Measurements from ENCODE around the gene FEM1A. TPM values are rescaled to one million over a fixed set of nuclear protein-coding genes. Genes with fewer than 3 reads are reported as not detected.

The FEM1A gene
- total and polyA plus RNA-seq, 2 of the 13 experiments (the other 11 are each of a cell fraction or from before 2014, with no cell fraction given), result 3.2 to 10.8 TPM

DNA sequence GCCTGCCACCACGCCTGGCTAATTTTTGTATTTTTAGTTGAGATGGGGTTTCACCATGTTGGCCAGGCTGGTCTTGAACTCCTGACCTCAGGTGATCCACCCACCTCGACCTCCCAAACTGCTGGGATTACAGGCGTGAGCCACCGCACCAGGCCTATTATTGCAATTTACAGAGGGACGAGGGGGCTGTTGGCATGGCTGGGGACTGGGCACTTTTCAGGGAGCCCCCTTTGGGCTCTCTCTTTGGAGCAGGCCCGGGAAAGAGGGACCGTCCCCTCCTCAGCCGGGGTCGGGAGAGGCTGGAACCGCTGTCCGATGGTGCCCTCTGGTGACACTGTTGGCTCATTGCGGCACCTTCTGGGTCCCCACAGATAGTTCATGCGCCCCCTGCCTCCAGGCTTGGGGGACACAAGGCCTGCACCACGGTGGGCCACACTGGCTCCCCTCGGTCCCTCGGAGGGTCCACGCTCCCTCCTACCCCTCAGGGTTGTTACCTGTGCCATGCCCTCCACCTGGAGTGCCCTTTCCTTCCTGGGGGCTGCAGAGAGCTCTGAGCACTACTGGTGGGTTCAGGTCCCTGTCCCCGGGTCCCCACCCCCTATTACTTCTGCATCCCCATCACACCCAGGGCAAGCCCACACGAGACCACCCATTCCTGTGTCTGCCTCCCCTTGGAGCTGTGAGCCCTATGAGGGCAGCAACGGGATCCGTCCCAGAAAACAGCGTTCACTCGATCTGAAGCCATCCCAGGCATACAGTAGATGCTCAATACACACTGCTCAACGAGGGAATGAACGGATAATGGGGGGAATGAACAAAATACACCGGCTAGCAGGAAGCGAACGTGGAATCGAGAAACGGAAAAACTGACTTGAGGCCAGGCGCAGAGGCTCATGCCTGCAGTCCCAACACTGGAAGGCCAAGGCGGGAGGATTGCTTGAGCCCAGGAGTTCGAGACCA lies 12.5 kb downstream of the FEM1A start (continued):
- TF ChIP-seq, protein P1, sequence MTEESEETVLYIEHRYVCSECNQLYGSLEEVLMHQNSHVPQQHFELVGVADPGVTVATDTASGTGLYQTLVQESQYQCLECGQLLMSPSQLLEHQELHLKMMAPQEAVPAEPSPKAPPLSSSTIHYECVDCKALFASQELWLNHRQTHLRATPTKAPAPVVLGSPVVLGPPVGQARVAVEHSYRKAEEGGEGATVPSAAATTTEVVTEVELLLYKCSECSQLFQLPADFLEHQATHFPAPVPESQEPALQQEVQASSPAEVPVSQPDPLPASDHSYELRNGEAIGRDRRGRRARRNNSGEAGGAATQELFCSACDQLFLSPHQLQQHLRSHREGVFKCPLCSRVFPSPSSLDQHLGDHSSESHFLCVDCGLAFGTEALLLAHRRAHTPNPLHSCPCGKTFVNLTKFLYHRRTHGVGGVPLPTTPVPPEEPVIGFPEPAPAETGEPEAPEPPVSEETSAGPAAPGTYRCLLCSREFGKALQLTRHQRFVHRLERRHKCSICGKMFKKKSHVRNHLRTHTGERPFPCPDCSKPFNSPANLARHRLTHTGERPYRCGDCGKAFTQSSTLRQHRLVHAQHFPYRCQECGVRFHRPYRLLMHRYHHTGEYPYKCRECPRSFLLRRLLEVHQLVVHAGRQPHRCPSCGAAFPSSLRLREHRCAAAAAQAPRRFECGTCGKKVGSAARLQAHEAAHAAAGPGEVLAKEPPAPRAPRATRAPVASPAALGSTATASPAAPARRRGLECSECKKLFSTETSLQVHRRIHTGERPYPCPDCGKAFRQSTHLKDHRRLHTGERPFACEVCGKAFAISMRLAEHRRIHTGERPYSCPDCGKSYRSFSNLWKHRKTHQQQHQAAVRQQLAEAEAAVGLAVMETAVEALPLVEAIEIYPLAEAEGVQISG (CRISPR knock-in tag; IDR thresholded peaks at IDR 0.05), result 0 out of 2 replicates have a peak, but pooled peaks have one; percentile 28
- TF ChIP-seq ZNF280D (CRISPR knock-in tag; IDR thresholded peaks at IDR 0.05) (0 out of 2 replicates have a peak, but pooled peaks have one; percentile 27), ZNF614 (CRISPR knock-in tag; IDR thresholded peaks at IDR 0.05; ENCODE audit: borderline replicate concordance) (peak; percentile 23; the same call in 1 of the 2 replicates), AHR (CRISPR knock-in tag; IDR thresholded peaks at IDR 0.05) (0 out of 2 replicates have a peak, but pooled peaks have one; percentile 48), KMT2B (CRISPR knock-in tag; IDR thresholded peaks at IDR 0.05) (0 out of 2 replicates have a peak, but pooled peaks have one; percentile 26), TRIM22 (IDR thresholded peaks at IDR 0.05) (no peak), ZBTB33 (CRISPR knock-in tag; IDR thresholded peaks at IDR 0.05) (0 out of 2 replicates have a peak, but pooled peaks have one; percentile 29), ADNP (CRISPR knock-in tag; IDR thresholded peaks at IDR 0.05) (0 out of 2 replicates have a peak, but pooled peaks have one; percentile 75)
- TF ChIP-seq, protein P2, sequence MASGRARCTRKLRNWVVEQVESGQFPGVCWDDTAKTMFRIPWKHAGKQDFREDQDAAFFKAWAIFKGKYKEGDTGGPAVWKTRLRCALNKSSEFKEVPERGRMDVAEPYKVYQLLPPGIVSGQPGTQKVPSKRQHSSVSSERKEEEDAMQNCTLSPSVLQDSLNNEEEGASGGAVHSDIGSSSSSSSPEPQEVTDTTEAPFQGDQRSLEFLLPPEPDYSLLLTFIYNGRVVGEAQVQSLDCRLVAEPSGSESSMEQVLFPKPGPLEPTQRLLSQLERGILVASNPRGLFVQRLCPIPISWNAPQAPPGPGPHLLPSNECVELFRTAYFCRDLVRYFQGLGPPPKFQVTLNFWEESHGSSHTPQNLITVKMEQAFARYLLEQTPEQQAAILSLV (CRISPR knock-in tag; IDR thresholded peaks at IDR 0.05; ENCODE audit: borderline replicate concordance), result no peak
- TF ChIP-seq, protein P3, sequence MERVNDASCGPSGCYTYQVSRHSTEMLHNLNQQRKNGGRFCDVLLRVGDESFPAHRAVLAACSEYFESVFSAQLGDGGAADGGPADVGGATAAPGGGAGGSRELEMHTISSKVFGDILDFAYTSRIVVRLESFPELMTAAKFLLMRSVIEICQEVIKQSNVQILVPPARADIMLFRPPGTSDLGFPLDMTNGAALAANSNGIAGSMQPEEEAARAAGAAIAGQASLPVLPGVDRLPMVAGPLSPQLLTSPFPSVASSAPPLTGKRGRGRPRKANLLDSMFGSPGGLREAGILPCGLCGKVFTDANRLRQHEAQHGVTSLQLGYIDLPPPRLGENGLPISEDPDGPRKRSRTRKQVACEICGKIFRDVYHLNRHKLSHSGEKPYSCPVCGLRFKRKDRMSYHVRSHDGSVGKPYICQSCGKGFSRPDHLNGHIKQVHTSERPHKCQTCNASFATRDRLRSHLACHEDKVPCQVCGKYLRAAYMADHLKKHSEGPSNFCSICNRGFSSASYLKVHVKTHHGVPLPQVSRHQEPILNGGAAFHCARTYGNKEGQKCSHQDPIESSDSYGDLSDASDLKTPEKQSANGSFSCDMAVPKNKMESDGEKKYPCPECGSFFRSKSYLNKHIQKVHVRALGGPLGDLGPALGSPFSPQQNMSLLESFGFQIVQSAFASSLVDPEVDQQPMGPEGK (CRISPR knock-in tag; IDR thresholded peaks at IDR 0.05), result peak; percentile 60; the same call in 1 of the 2 replicates
